Activated CD4-positive, alpha-beta T cell treated with anti-CD3 and anti-CD28 coated beads, Interleukin-2, amount 10 ng/mL, durations not matched to agents 7 days and 5 days (primary cell): ENCODE data around the gene GAS2L1. TPM values are rescaled to one million over a fixed set of nuclear protein-coding genes. Genes with fewer than 3 reads are reported as not detected.
A peak's percentile ranks its signal among the peaks of the same experiment; 100 is the strongest.

Experiments used
- microRNA-seq: library from miRNA; unstranded; fragments of <30 nt; microRNA quantifications from one replicate; pipeline ENCODE4 v1.2.0, GENCODE V29; 2021; ENCODE audit warnings: borderline microRNAs expressed, borderline replicate concordance
- total RNA-seq, 2 experiments: library from RNA; stranded (reverse); gene quantifications; one replicate each; pipeline ENCODE4 v1.2.3, GENCODE V29; 2021

The GAS2L1 gene
- total RNA-seq, 2 experiments from 2014 or later: 4.7 to 5.1 TPM

Small RNAs within 50 kb of the gene (microRNA-seq; reads per million reads assigned to microRNA genes)
- 39.0 reads per million, percentile 61 among the genes with 10 or more reads in this experiment for gene MIR3653

Other genes with a start within 250 kb of the GAS2L1 start
- gene C22orf31, start 244.8 kb upstream of the GAS2L1 start, total RNA-seq: not detected
- gene KREMEN1, start 233.6 kb upstream of the GAS2L1 start, total RNA-seq: under 1 TPM in 1 of 2 experiments, not detected in 1; 0.15 TPM
- not detected for gene EMID1, start 100.8 kb upstream of the GAS2L1 start, total RNA-seq
- gene RHBDD3, start 38.7 kb upstream of the GAS2L1 start, total RNA-seq: 10 to 100 TPM; 31.2 to 33.0 TPM
- 100 to 1,000 TPM; 329 to 400 TPM for gene EWSR1, start 38.4 kb upstream of the GAS2L1 start, total RNA-seq
- under 1 TPM; 0.37 to 0.92 TPM for gene RASL10A, start 9.0 kb downstream of the GAS2L1 start, total RNA-seq
- 10 to 100 TPM; 74.8 to 78.0 TPM for gene AP1B1, start 81.9 kb downstream of the GAS2L1 start, total RNA-seq
- not detected for gene RFPL1, start 131.9 kb downstream of the GAS2L1 start, total RNA-seq
- under 1 TPM; 0.87 to 0.89 TPM for gene NEFH, start 173.6 kb downstream of the GAS2L1 start, total RNA-seq
- gene THOC5, start 247.1 kb downstream of the GAS2L1 start, total RNA-seq: 10 to 100 TPM; 48.6 to 61.5 TPM